Stimulated activated CD8-positive, alpha-beta memory T cell treated with anti-CD3 and anti-CD28 coated beads, Interleukin-4, amount 100 ng/mL, for 1 hour (primary cell): Measurements from ENCODE around the gene RELT.

Experiments
- DNase-seq, 2 donors: peaks; one replicate each; pipeline ENCODE4 v3.0.0-alpha.2; 2020; ENCODE audit warnings: low read depth in 2 of 2, low spot score in 1 of 2

RELT gene

DNA sequence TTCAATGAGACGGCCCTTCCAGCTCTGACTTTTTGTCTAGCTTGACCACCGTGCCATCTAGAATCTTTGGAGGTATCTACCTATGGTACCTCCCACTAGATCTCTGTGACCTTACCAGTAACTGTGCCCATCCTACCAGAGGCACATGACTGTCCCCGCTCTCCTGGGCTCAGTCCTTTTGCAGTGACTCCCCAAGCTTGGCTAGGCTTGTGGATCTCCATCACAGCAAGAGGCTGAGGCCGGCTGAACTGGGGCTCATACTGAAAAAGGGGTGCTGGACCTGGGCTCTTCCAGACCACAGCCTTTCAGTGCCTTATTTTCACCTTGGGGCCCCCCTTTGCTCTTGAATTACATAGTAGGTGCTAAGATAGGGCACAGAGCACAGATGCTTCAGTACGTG is 27.3 kb downstream of the RELT start:
- DNase-seq = no peak

DNA sequence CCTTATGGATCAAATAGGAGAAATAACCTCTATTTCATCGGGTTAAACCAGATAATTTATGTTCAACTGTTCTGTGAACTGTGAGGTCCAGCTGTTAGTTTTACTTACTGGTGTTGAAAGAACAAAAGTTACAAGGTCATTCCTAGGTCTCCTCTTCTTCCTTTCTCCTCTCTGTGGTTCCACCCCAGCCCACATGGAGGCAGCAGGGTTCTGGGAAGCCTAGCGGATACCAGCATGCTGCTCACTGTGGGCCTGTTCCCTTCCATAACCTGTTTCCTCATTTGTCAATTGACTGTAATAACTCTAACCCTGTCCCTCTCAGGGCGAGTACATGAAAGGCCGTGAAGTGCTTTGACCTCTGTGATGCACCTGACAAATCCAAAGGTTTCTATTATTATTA is 27.8 kb downstream of the RELT start:
- DNase-seq = no peak

DNA sequence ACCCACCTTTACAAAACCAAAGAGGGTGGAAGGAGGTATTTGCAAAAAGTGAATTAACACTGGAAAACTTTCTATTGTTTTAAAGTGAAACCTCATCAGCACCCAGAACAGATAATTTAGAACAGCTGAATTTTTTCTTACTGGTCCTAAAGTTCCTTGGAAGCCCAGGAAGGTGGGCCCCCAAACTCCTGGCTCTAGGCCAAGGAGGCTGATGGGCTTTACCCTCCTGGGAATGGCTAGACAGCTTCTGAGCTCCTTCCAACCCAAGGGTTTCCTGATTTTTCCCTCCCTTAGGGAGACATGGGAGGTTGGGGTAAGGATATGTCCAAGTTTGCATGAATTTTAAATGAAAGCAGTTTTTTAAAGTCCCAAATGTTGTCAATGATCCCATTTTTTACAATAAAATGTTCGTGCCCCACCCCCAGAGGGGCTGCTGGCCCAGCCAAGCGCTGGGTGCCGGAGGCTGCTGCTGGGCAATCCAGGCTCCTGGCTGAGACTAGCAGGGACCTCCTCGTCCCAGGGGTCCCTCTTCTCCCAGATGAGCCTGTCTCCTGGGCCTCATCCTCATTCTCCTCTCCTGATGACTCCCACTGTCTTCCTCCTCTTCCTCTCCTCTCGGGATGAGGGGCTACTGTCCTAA is 28.4 kb downstream of the RELT start:
- no peak for DNase-seq

DNA sequence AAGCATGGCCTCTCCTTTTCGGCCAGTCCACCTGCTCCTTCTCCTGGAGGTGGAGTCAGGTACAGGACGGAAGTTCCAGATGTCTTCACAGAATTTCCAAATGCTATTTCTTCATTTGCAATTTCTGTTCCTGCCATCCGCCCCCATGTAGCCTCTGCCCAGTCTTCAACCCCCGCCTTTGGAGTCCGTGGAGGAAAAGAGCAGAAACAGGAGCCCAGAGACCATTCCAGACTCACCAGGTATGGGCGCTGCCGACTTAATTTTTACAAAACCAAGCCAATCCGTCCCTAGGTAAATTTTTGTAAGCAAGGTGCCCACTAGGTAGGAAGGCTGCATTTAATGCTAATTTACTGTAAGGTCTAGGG is 28.9 kb downstream of the RELT start:
- DNase-seq = no peak

DNA sequence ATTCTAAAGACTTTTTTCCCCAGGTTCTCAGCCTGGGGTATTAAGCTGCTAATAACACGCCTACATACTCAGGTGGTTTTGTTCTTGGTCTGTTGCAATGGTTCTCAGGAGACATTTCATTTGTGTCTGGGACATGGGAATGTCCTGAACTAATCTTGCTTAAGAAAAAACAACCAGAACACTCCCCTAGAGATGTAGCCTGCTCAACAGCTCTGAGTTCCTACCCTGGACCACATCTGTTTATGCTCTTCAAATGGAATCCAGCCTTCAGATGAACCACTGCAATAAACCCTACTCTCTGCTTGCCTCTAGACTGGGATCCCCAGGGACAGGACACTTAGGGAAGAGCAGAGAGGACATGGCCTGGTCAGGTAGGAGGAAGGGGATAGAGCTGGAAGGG is 29.9 kb downstream of the RELT start:
- no peak for DNase-seq

DNA sequence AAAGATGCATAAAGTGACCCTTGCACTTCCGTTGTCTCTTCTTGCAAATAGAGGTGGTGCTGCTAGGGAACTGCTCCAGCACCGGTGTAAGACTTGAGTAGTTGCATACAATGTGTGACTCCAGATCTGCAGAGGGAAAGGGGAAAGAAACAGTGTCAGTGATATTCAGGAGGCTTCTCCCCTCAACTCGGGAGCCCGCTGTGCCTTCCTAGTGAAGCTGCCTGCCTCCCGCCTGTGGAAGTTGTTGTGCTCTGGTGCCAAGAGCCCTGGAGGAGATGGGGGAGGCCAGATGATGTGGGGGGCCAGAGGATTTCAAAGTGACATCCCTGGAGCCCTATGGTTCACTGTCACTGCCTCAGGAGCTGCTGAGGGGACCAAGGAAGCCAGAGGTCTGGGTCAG is 30.4 kb downstream of the RELT start:
- no peak for DNase-seq

DNA sequence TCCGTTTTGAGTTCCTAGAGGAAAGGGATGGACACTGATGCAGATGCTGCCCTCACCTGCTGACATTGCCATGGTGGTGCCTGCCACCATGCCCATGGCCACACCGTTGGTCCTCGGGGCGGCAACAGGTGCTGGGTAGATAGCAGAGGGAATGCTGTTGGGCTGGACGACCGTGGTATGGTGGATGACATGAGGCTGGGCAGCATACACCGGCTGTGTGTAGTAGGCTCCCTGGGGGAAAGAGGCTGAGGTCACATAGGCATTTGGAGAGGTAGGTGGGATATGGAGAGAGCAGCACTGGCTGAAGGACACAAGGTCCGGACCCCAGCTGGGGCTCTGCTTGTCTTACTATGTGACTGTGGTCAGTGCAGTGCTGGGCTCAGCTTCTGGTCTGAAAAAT is 33.2 kb downstream of the RELT start:
- DNase-seq = no peak

DNA sequence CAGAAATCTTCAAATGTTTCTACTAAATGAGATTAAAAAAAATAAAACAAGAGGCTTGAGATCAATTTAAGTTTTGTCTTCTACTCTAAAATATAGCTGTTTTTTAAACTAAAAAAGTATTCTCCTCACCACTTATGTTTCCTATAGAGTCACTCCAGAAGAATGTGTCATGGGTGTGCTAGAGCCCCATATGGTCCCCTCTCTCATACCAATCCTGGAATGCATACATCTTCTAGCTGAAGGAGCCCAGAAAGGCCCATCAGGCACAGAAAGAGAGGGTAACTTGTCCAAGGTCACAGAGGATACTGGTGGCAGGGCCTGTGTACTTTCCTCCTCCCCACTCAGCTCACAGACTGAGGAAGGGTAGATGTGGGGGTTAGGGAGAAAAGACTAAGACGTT is 34.4 kb downstream of the RELT start:
- DNase-seq = no peak

DNA sequence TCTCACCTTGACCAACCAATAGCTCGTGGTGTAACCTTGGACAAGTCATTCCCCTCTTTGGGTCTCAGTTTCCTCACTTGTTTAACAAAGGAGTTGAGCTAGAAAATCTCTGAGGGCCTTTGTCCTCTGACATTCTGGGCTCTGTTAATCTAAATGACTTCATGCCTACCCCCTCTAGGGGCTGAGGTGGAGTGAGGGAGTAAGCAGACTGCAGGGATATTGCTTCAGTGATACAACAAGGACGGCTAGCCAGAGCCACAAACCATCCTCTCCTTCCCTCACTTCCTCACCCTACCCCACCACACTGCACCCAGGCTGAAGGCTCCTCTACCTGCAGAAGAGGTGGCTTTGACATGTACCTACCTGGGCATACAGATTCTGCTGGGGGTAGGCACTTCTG is 34.8 kb downstream of the RELT start:
- no peak for DNase-seq

DNA sequence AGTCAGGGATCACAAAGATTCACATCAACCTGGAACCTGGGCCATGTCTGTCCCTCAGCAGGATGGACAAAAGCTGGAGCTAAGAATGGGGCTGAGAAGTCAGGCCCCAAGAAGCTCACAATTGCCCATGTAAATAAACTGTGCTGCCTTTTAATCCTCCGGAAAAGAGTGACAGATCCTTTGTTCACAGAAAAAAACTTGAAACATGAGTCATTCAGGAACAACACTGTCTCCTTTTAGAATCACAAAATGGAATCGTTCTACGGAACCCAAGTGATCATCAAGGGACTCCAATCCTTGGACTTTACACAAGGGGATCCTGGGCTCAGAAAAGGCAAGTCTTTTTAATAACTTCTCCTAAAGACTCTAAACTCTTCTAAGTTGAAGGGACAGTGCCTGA is 36.1 kb downstream of the RELT start:
- no peak for DNase-seq

DNA sequence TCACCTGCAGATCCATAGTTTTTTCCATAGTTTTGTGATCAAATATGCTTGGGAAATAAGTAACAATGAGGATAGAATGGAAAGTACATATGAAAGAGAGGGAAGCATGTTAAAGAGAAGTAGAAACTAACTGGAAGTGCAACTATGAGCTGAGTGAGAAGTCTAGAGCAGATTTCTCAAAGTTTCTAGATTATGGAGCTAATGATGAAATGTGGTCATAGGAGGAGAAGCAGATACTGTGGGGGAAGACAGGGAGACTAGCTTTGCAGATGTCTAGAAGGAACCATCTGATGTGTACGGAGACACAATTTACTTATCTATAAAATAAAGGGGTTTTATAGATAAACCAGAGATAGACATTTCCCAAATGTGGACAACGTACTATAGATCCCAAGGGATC is 37.1 kb downstream of the RELT start:
- DNase-seq = no peak

DNA sequence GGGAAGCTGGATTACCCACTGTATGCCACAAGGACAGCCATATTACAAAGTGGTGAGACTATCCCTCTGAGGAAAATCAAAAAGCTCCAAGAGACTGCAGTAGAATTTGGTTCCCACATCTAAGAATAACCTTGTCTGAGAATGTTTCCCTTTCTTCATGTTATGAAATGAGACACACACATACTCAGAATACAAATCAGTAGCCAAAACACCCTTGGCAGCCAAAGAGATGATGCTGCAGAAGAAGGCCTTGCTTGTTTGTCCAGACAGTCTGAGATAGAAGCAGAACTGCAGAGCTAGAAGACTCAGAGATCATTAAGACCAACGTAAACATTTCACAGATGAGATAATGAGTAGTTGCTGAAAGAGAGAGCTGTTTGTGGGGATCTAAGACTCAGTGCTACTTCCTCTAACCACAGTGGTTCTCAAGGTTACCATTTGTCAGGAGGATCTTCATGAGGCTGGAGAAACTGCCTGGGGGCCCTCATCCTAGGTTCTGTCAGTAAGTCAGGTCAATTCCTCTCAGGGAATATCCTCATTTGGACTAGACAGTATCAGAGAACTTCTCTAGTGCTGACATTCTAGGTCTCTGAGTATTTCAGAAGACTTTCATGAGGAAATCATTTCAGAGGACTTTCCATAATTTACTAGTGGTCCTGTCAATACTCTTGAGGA is 38.9 kb downstream of the RELT start:
- no peak for DNase-seq

DNA sequence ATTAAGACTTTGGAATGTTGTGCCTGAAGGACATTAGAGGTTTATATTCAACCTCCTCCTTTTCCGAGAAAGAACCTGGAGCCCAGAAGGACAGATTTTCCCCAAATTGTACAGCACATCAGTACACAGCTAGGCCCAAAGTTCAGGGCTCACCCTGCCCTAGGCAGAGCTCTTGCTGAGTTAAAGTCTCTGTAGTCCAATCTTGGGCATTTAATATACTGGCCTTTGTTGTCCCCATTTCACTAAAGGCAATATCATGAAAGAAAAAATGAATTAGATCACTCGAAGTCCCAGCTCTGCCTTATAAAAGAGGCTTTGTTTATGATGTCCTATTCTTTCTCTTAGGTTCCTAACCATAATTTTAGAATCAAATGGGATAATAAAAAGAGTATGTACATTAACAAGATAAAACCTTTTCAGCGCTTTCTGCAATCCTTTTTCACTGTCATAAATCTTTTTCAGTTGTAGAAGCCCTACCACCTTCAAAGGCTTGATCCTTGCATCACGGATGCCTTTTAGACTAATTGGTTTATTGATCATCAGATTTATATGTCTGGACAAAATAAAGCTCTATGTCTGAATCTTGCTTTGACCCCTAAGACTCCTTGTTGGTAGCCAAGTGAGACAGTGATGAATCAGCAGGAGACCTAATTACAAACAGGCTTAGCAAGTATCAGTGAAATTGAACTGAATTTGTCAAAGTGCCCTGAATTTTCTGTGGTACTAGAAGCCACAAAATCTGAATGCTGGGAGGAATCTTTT is 39.8 kb downstream of the RELT start:
- no peak for DNase-seq

DNA sequence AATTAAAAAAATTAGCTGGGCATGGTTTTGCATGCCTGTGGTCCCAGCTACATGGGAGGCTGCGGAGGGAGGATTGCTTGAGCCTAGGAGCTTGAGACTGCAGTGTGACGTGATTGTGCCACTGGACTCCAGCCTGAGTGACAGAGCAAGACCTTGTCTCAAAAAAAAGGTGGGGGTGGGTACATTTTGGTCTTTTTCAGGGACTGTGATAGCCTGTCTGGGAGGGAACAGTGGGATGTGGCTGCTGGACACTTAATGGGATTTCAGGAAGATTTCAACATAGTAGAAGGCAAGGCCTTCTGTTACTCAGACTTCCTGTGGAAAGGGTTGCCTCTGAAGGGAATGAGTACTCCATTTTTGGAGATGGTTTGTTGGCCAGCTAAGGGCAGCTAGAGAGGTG is 40.6 kb downstream of the RELT start:
- no peak for DNase-seq

DNA sequence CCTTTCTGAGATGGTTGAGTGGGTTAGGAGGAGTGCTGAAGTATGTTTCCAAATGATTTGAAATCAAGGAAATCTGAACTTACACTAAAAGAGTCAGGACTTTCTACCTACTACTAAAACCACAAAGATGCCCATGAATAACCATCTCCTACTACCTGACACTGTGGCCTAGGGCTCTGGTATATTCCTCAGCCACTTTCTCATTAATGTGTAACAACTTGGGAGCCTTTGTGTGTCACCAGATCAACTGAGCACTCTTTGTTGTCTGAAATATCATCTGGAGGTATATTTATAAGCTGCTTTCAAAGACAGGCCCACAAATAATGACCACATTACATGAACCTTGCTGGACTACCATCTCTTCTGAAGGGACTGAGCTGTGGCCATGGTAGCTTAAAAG is 43.9 kb downstream of the RELT start:
- no peak for DNase-seq

DNA sequence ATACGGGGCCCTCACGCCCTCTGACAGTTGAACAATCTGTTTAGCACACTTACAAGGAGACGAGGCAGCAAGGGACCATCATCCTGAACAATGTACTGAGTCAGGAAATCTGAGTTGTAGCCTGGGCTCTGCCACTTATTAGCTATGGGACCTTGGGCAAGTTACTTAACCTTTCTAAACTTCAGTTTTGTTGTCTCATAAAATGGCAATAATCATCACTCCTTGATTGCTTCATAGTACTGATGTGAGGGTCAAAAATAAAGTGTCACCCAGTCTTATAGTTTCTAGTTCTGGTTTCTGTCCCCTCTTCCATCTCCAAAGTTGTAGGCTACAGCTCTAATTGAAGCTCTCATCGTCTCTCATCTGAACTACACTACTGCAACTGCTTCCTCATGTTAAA is 46.7 kb downstream of the RELT start:
- no peak for DNase-seq

DNA sequence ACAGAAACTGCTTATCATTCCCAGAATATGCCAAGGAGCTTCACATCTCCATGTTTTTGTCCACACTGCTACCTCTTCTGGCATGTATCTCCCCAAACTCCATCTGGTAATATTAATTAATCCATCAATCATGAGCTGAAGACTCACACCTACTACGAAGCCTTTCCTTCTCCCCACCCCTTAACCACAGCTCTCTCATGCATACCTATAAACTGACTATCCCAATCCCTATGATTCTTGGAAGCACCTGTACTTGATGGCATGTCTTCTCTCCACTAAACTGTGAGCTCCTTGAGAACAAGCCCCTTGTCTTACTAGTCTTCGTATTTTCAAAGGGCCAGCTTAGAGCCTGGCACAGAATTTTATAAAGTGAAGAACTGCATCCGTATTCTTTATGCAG is 47.3 kb downstream of the RELT start:
- DNase-seq = no peak

DNA sequence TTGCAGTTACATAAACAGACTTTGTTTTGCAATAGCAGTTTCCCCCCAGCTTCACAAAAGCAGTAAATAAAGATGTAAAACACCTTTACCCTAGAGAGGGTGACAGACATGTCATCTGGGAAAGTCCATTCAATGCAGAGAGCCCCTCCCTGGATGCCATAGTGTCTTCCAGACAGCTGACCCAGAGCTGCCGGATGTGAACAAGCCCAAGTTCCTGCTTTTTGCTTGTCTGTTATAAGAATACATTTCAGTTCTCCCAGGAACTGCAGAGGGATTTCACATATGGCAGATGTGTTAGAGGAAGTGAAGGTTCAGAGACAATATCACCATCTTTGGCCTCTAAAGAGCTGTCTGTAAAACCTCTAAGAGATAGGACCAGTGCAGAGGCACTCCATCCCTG is 48.9 kb downstream of the RELT start:
- DNase-seq = no peak

DNA sequence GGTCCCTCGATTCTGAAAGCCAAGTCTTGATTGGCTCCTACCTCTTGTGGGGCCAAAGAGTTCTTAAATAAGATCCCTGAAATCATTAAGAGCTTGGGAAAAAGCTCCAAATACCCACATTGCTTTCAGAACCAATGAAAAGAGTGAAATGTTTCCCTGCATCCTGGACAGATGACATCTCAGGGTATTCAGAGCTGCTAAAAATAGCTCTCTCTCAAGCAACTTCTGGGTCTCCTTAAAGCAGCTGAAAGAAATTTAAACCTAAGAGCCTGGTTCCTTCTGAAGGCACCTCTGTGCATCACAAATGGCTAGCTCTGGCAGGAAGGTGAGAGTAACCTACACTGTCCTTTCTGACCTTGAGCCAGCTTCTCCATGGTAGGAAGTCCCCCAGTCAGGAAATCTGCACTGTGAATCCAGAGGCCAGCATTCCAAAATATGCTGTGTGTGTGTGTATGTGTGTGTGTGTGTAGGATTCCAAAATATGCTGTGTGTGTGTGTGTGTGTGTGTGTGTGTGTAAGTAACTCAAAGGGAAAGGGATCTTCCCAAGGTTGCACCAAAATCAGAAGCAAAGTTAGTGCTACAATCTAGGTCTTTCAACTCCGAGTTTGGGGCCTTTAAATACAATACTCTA is 50.1 kb downstream of the RELT start:
- DNase-seq = no peak

DNA sequence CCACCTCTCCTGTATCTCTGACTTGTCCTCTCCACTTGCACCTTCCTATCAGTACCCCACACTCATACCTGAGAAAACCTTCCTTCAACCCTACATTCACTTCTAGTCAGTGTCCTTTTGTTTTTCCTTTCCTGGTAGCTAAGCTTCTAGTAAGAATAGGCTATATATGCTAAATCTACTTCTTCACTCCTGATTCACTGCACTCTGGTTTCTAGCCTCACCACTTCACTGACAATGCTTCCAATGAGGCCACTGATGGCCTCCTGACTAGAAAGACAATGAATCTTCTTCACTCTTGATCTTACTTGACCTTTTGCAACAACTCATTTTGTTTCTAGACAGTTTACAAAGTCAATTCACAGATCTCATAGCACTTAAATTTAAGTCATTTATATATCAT is 52.0 kb downstream of the RELT start:
- DNase-seq = no peak

DNA sequence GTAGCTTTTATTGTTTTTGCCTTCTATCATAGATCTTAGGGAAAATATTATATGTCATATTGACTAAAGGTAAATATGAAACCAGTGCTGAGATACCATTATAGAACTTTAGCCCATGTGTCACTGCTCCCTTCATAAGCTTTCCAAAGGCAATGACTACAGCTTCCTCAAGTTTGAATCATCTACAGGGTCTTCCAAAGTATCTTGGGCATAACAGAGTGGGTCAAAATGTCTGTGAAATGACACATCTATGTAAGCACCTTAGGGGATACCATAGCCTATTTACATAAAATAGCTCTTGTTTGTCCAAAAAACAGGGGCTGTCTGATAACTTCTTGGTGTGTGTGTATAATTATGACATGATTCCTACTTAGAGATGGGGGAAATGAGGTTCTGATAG is 52.5 kb downstream of the RELT start:
- DNase-seq = no peak

DNA sequence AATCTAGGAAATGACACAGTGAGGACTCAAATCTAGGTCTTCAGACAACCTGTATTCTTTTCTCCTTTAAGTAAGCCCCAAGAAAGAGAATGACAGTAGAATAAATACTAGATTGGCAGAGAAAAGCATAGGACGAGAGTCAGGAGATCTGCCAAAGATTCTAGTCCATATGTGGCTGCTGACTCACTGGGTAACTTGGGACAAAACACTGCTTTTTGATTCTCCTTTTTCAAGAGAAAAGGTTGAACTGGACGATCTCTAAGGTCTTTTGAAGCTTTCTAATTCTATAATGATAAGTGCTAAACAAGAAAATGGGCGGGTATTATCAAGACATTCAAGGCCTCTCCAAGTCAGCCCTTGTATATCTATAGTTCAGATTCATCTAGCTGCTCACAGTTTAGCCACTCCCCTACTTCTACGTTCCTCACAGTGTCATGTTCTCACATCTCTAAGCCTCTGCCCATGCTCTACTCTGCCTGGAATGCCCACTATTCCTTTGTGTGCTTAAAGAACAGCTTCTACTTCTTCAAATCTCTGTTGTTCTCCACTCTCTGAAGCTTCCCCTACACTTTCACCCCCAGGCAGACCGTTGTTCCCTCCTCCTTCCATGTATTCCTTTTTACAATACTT is 53.0 kb downstream of the RELT start:
- no peak for DNase-seq
